Naive thymus-derived CD4-positive, alpha-beta T cell (primary cell): Measurements from ENCODE around the gene C5orf34. TPM values are rescaled to one million over a fixed set of nuclear protein-coding genes. Genes with fewer than 3 reads are reported as not detected.
"Not testable (repeated sequence)": the region's sequence is repeated elsewhere in the genome, so short reads cannot be mapped to it uniquely, and the experiment has no call there.

Experiments
- ATAC-seq: fragments of 150-1000 bp; cut with Tn5 transposase; 2 replicates; pipeline ENCODE4 v1.10.0; 2021; ENCODE audit warnings: mild to moderate bottlenecking, moderate library complexity
- CTCF ChIA-PET: fragments of 350-600 bp; sonication (Branson Sonifier 250); formaldehyde crosslinking; loops from one replicate; lab custom pipeline; 2021; ENCODE audit warnings: antibody characterized with exemption; lab: Charles Lee
- POLR2A ChIA-PET: fragments of 350-600 bp; sonication (Branson Sonifier 250); formaldehyde crosslinking; loops from one replicate; lab custom pipeline; 2021; ENCODE audit warnings: antibody characterized with exemption, inconsistent platforms; lab: Charles Lee
- DNase-seq, 9 donors: peaks; one replicate each; pipeline versions ENCODE4 v3.0.0 to v3.0.0-alpha.2; 2020 to 2022; ENCODE audit warnings: mixed read lengths in 1 of 9
- H3K27ac ChIP-seq: one replicate; pipeline ENCODE4 v1.7.0; 2013; ENCODE audit warnings: mild to moderate bottlenecking, low read depth, low read length, moderate library complexity
- H3K27me3 ChIP-seq, 2 donors: one replicate each; pipeline ENCODE4 v1.7.0; 2013; ENCODE audit warnings: low read length in 2 of 2, mild to moderate bottlenecking in 2 of 2, moderate library complexity in 2 of 2; ENCODE audit not compliant: control insufficient read depth in 2 of 2, insufficient read depth in 2 of 2
- H3K36me3 ChIP-seq, 3 experiments: 1 replicate in 2 of 3; 2 replicates in 1 of 3; pipeline ENCODE4 v1.7.0; 2013; ENCODE audit warnings: low read length in 3 of 3, mild to moderate bottlenecking in 3 of 3, moderate library complexity in 1 of 3; ENCODE audit not compliant: insufficient read depth in 3 of 3, control insufficient read depth in 2 of 3
- H3K4me1 ChIP-seq, 2 donors: one replicate each; pipeline ENCODE4 v1.7.0; 2013; ENCODE audit warnings: low read length in 2 of 2, mild to moderate bottlenecking in 2 of 2, moderate library complexity in 1 of 2; ENCODE audit not compliant: control insufficient read depth in 2 of 2, insufficient read depth in 2 of 2
- H3K4me3 ChIP-seq: 2 replicates; pipeline ENCODE4 v1.7.0; 2013; ENCODE audit warnings: mild to moderate bottlenecking, low read length
- H3K9me3 ChIP-seq, 3 experiments: 1 replicate in 2 of 3; 2 replicates in 1 of 3; pipeline ENCODE4 v1.7.0; 2013; ENCODE audit warnings: low read length in 3 of 3; ENCODE audit not compliant: control insufficient read depth in 2 of 3
- H3K27ac Mint-ChIP-seq, 9 donors: one replicate each; pipeline ENCODE4 v1.8.0; 2020 to 2022; ENCODE audit warnings: mixed read lengths in 9 of 9, mild to moderate bottlenecking in 8 of 9, moderate library complexity in 5 of 9, inconsistent platforms in 2 of 9
- H3K27me3 Mint-ChIP-seq, 5 donors: one replicate each; pipeline ENCODE4 v1.8.0; 2021 to 2022; ENCODE audit warnings: mixed read lengths in 5 of 5, mild to moderate bottlenecking in 1 of 5
- H3K36me3 Mint-ChIP-seq, 5 donors: one replicate each; pipeline ENCODE4 v1.8.0; 2020 to 2022; ENCODE audit warnings: mixed read lengths in 5 of 5, mild to moderate bottlenecking in 3 of 5, inconsistent platforms in 1 of 5
- H3K4me1 Mint-ChIP-seq, 7 donors: one replicate each; pipeline ENCODE4 v1.8.0; 2020 to 2022; ENCODE audit warnings: mixed read lengths in 7 of 7, mild to moderate bottlenecking in 3 of 7, inconsistent platforms in 1 of 7
- H3K4me3 Mint-ChIP-seq, 10 donors: one replicate each; pipeline ENCODE4 v1.8.0; 2020 to 2022; ENCODE audit warnings: mild to moderate bottlenecking in 10 of 10, mixed read lengths in 10 of 10, moderate library complexity in 6 of 10, inconsistent platforms in 2 of 10
- H3K9me3 Mint-ChIP-seq, 11 donors: one replicate each; pipeline ENCODE4 v1.8.0; 2020 to 2022; ENCODE audit warnings: mixed read lengths in 11 of 11, mild to moderate bottlenecking in 4 of 11, inconsistent platforms in 1 of 11, moderate library complexity in 1 of 11
- intact Hi-C, 2 donors: fragments of 100-400 bp; cut with micrococcal nuclease; formaldehyde crosslinking; loops; one replicate each; pipeline ENCODE4 v1.15.1; 2023
- polyA plus RNA-seq, 2 donors: library from polyadenylated mRNA; unstranded; fragments of 300-500 nt; fragmentation: Illumina TruSeq; gene quantifications; one replicate each; pipeline ENCODE4 v1.2.3, GENCODE V29; 2021
- total RNA-seq, 6 experiments: library from RNA in 5 of 6; stranded (reverse) in 5 of 6; gene quantifications; 1 replicate in 5 of 6; 2 replicates in 1 of 6; pipeline ENCODE4 v1.2.3 and lab custom pipeline; 2021 to 2026

The C5orf34 gene
- total and polyA plus RNA-seq, 7 experiments from 2014 or later, result 0.77 to 5.2 (median 1.5) TPM

DNA sequence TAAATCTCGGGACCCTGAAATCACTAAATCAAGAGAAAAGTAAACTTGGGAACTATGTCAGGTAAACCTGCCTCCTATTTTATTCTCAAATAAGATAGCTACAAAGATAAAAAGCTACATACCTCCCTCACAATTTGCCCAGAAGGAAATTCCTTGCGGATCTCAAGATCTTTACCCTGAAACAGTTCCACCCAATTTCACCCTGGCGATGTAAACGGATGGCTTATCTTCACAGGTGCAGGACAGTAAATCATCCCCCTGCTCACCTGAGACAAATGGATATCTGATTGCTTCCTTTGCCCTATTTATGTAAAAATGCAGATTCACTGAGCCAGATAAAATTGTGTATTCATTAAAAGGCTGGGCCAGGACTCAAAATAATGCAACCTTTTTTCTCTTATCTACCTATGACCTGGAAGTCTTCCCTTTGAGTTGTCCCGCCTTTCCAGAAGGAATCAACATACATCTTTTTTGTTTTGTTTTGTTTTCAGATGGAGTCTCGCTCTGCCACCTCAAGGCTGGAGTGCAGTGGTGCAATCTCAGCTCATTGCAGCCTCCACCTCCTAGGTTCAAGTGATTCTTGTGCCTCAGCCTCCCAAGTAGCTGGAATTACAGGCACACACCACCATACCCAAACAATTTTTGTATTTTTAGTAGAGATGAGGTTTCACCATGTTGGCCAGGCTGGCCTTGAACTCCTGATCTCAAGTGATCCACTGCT is 45.1 kb downstream of the C5orf34 start:
- peaks cover 7 to 51% (median 25%) of the 10 kb centered on the region in 11 donors for H3K9me3 Mint-ChIP-seq
- ChIA-PET POLR2A (interaction anchor here (0.5 to 1.1 kb wide), 3 partner anchors 14 to 82 kb away, joined by 3 to 5 read pairs (median 3); partner anchors contain the start of gene TMEM267), CTCF (no interaction called here)

DNA sequence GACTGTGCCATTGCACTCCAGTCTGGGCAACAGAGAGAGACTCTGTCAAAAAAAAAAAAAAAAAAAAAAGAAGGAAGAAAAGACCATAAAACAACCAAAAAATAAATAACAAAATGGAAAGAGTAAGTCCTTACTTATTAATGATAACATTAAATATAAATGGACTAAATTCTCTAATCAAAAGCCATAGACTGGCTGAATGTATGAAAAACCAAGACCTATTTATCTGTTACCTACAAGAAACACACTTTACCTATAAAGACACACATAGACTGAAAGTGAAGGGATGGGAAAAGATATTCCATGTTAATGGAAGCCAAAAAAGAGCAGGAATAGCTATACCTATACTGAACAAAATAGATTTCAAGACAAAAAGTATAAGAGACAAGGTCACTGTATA is 47.8 kb downstream of the C5orf34 start:
- CTCF ChIA-PET, result no interaction called here
- Mint-ChIP-seq H3K36me3 (peaks cover 19 to 80% (median 69%) of the 10 kb centered on the region in 5 donors), H3K27me3 (no peaks in the 10 kb centered on the region), H3K27ac (no peak overlapping the region), H3K4me1 (peaks cover 0 to 23% (median 13%) of the 10 kb centered on the region in 7 donors), H3K9me3 (peaks cover 3 to 45% (median 23%) of the 10 kb centered on the region in 11 donors), H3K4me3 (no peak overlapping the region)
- peaks cover 0 to 15% (median 0%) of the 10 kb centered on the region in 3 experiments for H3K9me3 ChIP-seq
- H3K27ac ChIP-seq, result no peak overlapping the region
- H3K27me3 ChIP-seq, result no peaks in the 10 kb centered on the region
- H3K4me1 ChIP-seq, result no peaks in the 10 kb centered on the region
- no peak for ATAC-seq
- intact Hi-C loops, result no loop called here
- no peak overlapping the region for H3K4me3 ChIP-seq
- DNase-seq, result no peak
- POLR2A ChIA-PET, result no interaction called here
- H3K36me3 ChIP-seq, result peaks cover 0 to 8% (median 0%) of the 10 kb centered on the region in 3 experiments

More for the DNA sequence above, 45.1 kb downstream of the C5orf34 start:
- Histone ChIP-seq H3K36me3 (peaks cover 0 to 8% (median 0%) of the 10 kb centered on the region in 3 experiments), H3K4me3 (no peak overlapping the region), H3K9me3 (peaks cover 0 to 15% (median 0%) of the 10 kb centered on the region in 3 experiments), H3K27me3 (no peaks in the 10 kb centered on the region), H3K4me1 (no peaks in the 10 kb centered on the region), H3K27ac (no peak overlapping the region)
- peaks cover 4 to 43% (median 23%) of the 10 kb centered on the region in 7 donors for H3K4me1 Mint-ChIP-seq
- DNase-seq, result no peak
- H3K27me3 Mint-ChIP-seq, result no peaks in the 10 kb centered on the region
- H3K4me3 Mint-ChIP-seq, result no peak overlapping the region
- no peak overlapping the region for H3K27ac Mint-ChIP-seq
- no peak for ATAC-seq
- H3K36me3 Mint-ChIP-seq, result peaks cover 27 to 82% (median 80%) of the 10 kb centered on the region in 5 donors
- intact Hi-C loops, result no loop called here

DNA sequence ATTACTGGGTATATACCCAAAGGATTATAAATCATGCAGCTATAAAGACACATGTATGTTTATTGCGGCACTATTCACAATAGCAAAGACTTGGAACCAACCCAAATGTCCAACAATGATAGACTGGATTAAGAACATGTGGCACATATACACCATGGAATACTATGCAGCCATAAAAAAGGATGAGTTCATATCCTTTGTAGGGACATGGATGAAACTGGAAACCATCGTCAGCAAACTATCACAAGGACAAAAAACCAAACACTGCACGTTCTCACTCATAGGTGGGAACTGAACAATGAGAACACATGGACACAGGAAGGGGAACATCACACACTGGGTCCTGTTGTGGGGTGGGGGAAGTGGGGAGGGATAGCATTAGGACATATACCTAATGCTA is 49.5 kb downstream of the C5orf34 start:
- peaks cover 0 to 15% (median 0%) of the 10 kb centered on the region in 3 experiments for H3K9me3 ChIP-seq
- POLR2A ChIA-PET, H3K4me3 ChIP-seq, ATAC-seq, H3K27ac Mint-ChIP-seq, intact Hi-C loops, H3K36me3 ChIP-seq, H3K4me1 ChIP-seq, H3K27me3 ChIP-seq, H3K27ac ChIP-seq, CTCF ChIA-PET, DNase-seq, H3K27me3 Mint-ChIP-seq, H3K4me3 Mint-ChIP-seq: not testable (repeated sequence)
- Mint-ChIP-seq H3K4me1 (peaks cover 0 to 21% (median 15%) of the 10 kb centered on the region in 7 donors), H3K36me3 (peaks cover 23 to 76% (median 59%) of the 10 kb centered on the region in 5 donors), H3K9me3 (peaks cover 4 to 31% (median 22%) of the 10 kb centered on the region in 11 donors)

DNA sequence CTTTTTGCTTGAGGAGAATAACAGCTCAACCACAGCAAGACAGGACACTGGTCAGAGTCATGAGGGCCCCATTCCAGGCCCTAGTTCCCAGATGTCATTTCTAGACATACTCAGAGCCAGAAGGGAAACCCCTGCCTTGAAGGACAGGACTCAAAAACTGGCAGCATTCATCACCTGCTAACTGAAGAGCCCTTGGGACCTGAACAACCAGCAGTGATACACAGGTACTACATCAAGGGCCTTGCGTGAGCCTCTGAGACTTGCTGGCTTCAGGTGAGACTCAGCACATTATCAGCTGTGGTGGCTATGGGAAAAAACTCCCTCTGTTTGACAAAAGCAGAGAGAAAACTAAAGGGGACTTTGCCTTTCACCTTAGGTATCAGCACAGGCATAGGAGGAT is 53.9 kb downstream of the C5orf34 start:
- peak overlapping the region in 1 of 10 donors; percentile 22 for H3K4me3 Mint-ChIP-seq
- DNase-seq (no peak), ATAC-seq (no peak)
- intact Hi-C loops, result no loop called here
- H3K36me3 Mint-ChIP-seq, result peaks cover 16 to 63% (median 31%) of the 10 kb centered on the region in 5 donors
- Histone ChIP-seq H3K4me3 (no peak overlapping the region), H3K9me3 (no peaks in the 10 kb centered on the region), H3K27ac (no peak overlapping the region), H3K4me1 (no peaks in the 10 kb centered on the region), H3K36me3 (no peaks in the 10 kb centered on the region), H3K27me3 (no peaks in the 10 kb centered on the region)
- H3K9me3 Mint-ChIP-seq, result peaks cover 0 to 14% (median 6%) of the 10 kb centered on the region in 11 donors
- ChIA-PET CTCF (no interaction called here), POLR2A (no interaction called here)
- peaks cover 0 to 19% (median 12%) of the 10 kb centered on the region in 7 donors for H3K4me1 Mint-ChIP-seq
- no peaks in the 10 kb centered on the region for H3K27me3 Mint-ChIP-seq
- H3K27ac Mint-ChIP-seq, result peak overlapping the region in 1 of 9 donors; percentile 42

DNA sequence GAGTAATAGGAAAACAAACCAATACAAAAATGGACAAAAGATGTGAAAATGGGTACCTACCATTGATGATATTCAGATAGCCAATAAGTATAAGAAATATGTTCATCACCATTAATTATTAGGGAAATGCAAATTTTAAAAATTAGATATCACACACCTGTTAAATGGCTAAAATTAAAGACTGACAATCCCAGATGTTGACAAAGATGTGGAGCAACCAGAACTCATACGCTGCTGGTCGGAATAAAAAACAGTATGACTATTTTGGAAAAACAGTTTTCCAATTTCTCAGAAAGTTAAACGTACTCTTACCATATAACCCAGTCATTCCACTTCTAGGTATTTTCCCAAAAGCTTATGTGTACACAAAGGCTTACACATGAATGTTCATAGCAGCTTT is 58.4 kb downstream of the C5orf34 start:
- Mint-ChIP-seq H3K36me3 (peaks cover 14 to 73% (median 45%) of the 10 kb centered on the region in 5 donors), H3K27me3 (no peaks in the 10 kb centered on the region), H3K4me1 (peaks cover 0 to 13% (median 3%) of the 10 kb centered on the region in 7 donors), H3K27ac (no peak overlapping the region), H3K4me3 (no peak overlapping the region), H3K9me3 (peaks cover 0 to 12% (median 6%) of the 10 kb centered on the region in 11 donors)
- DNase-seq (no peak), ATAC-seq (no peak)
- ChIA-PET CTCF (no interaction called here), POLR2A (interaction anchor here (1.2 kb wide), 1 partner anchor 28 kb away, joined by 3 read pairs; the partner anchor contains the start of gene TMEM267)
- intact Hi-C loops, result no loop called here
- no peak overlapping the region for H3K4me3 ChIP-seq
- no peaks in the 10 kb centered on the region for H3K27me3 ChIP-seq
- no peak overlapping the region for H3K27ac ChIP-seq
- H3K36me3 ChIP-seq, result peaks cover 0 to 5% (median 0%) of the 10 kb centered on the region in 3 experiments
- H3K9me3 ChIP-seq, result no peaks in the 10 kb centered on the region
- no peaks in the 10 kb centered on the region for H3K4me1 ChIP-seq

DNA sequence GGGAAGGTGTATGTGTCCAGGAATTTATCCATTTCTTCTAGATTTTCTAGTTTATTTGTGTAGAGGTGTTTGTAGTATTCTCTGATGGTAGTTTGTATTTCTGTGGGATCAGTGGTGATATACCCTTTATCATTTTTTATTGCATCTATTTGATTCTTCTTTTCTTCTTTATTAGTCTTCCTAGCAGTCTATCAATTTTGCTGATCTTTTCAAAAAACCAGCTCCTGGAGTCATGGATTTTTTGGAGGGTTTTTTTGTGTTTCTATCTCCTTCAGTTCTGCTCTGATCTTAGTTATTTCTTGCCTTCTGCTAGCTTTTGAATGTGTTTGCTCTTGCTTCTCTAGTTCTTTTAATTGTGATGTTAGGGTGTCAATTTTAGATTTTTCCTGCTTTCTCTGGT is 73.4 kb downstream of the C5orf34 start:
- CTCF ChIA-PET, H3K4me3 ChIP-seq, DNase-seq, H3K4me3 Mint-ChIP-seq, H3K4me1 Mint-ChIP-seq, H3K27me3 Mint-ChIP-seq, intact Hi-C loops, H3K27me3 ChIP-seq, ATAC-seq, H3K27ac Mint-ChIP-seq, H3K27ac ChIP-seq, POLR2A ChIA-PET, H3K9me3 ChIP-seq, H3K36me3 ChIP-seq, H3K4me1 ChIP-seq: not testable (repeated sequence)
- H3K36me3 Mint-ChIP-seq, result peaks cover 27 to 48% (median 38%) of the 10 kb centered on the region in 5 donors
- H3K9me3 Mint-ChIP-seq, result peaks cover 20 to 89% (median 53%) of the 10 kb centered on the region in 11 donors
